Adrenal gland (tissue), 12 donors: Measurements from ENCODE around the gene TADA2B. TPM values are rescaled to one million over a fixed set of nuclear protein-coding genes. Genes with fewer than 3 reads are reported as not detected.

ENCODE experiments used
- DNase-seq, 7 donors: peaks; one replicate each; pipeline ENCODE4 v3.0.0-alpha.2; 2019 to 2020
- H3K27ac ChIP-seq, 5 donors: fragments of 200-600 bp; sonication (generic) in 4 of 5; 1 replicate in 3 of 5; 2 replicates in 2 of 5; pipeline versions ENCODE4 v1.5.1 to v1.8.0; 2016 to 2020; ENCODE audit warnings: mild to moderate bottlenecking in 1 of 5
- H3K27me3 ChIP-seq: fragments of 200-600 bp; 2 replicates; pipeline ENCODE4 v1.8.0; 2021
- H3K36me3 ChIP-seq, 2 donors: fragments of 200-600 bp; replicated peaks in 1 of 2; 1 replicate in 1 of 2; 2 replicates in 1 of 2; pipeline versions ENCODE4 v1.5.1 to v1.8.0; 2018 to 2022
- H3K4me1 ChIP-seq, 2 donors: fragments of 200-600 bp; replicated peaks in 1 of 2; 1 replicate in 1 of 2; 2 replicates in 1 of 2; pipeline versions ENCODE4 v1.5.1 to v1.8.0; 2018 to 2021
- H3K4me3 ChIP-seq, 4 donors: fragments of 200-600 bp; sonication (generic) in 3 of 4; one replicate each; pipeline ENCODE4 v1.5.1; 2016 to 2018
- H3K9me3 ChIP-seq, 3 donors: fragments of 200-600 bp; sonication (generic) in 1 of 3; replicated peaks in 1 of 3; 1 replicate in 2 of 3; 2 replicates in 1 of 3; pipeline versions ENCODE4 v1.5.1 to v1.8.0; 2016 to 2021
- POLR2A ChIP-seq, 2 donors: fragments of 450-650 bp; IDR thresholded peaks; one replicate each; pipeline ENCODE4 v1.6.1; 2017; ENCODE audit warnings: antibody characterized with exemption in 2 of 2, mild to moderate bottlenecking in 2 of 2, moderate library complexity in 1 of 2
- WGBS, 4 donors: extraction: QIAGEN DNeasy Blood & Tissue Kit in 2 of 4; methylation state at CpG; one replicate each; pipeline versions ENCODE4 v1.1.5 to v1.1.7; 2013 to 2017; 5-methylcytosine and 5-hydroxymethylcytosine counted together
- intact Hi-C, 2 donors: fragments of 100-400 bp; cut with DNase I; formaldehyde crosslinking; loops; one replicate each; pipeline versions ENCODE4 v1.14.1 to v1.15.0; 2022 to 2023
- polyA plus RNA-seq, 3 donors: library from polyadenylated mRNA; stranded (reverse); fragments of 200-250 nt in 2 of 3; fragments of 350-450 nt in 1 of 3; fragmentation: Illumina TruSeq in 1 of 3; extraction: RNeasy Lipid Tissue Mini Kit (QIAGEN cat#74804) in 1 of 3; gene quantifications; one replicate each; pipeline ENCODE4 v1.2.3, GENCODE V29; 2013 to 2014
- total RNA-seq, 9 donors: library from RNA; depleted of rRNA in 4 of 9; stranded (reverse); fragments of >200 nt in 4 of 9; fragments of 120-200 nt in 1 of 9; fragmentation: NEBNext Ultra II Directional in 1 of 9; extraction: Animal tissue kit (Norgen Biotek cat#: 25700) in 1 of 9; gene quantifications; one replicate each; pipeline versions ENCODE4 v1.1.0 to v1.2.4, GENCODE V29; 2013 to 2023
- TF ChIP-seq, protein P1 (sequence below), 6 experiments: fragments of 450-650 bp in 4 of 6; fragments of 200-600 bp in 2 of 6; sonication (generic) in 1 of 6; IDR thresholded peaks; 1 replicate in 5 of 6; 2 replicates in 1 of 6; pipeline versions ENCODE4 v1.5.1 to v1.8.0; 2016 to 2021; ENCODE audit warnings: antibody characterized with exemption in 6 of 6, mild to moderate bottlenecking in 2 of 6, moderate library complexity in 1 of 6
- donor health status: healthy with polysubstance abuse.
- donor health status: Bipolar disorder and iron deficiency.
- donor health status: DM: yes; HTN: yes; CAD: no.
- donor health status: DM: no; HTN: no; CAD: no.
- donor health status: DM: no; HTN: no; CAD: no.
- donor health status: DM: yes; HTN: yes; CAD: no.

TADA2B gene
- total and polyA plus RNA-seq, 12 donors, result 13.3 to 60.8 (median 32.4) TPM

DNA sequence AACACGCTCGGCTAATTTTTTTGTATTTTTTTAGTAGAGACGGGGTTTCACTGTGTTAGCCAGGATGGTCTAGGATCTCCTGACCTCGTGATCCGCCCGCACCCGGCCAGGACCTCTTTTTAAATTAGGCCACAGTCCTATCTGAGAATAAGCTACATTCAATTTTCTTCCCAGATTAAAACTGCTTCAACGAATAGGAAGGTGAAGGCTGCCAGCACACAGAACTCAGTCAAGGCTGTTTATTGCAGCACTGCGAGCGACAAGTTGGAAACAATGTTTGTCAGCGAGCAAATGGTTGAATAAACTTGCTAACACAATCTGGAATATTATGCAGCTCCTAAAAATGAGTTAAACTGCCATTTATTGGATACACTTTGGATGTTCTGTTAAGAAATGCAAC is 22.8 kb downstream of the TADA2B start:
- DNase-seq, result peak in 5 of 7 donors; percentile 30 to 58 (median 50)
- intact Hi-C loops, result loop anchor here in 1 of 2 donors (5.0 kb wide), 1 partner anchor 349 kb away; the partner anchor contains the start of gene BLOC1S4
- Histone ChIP-seq H3K9me3 (no peaks in the 10 kb centered on the region), H3K36me3 (peaks cover 0 to 37% of the 10 kb centered on the region in 2 donors), H3K27ac (peak overlapping the region; percentile 93 to 98 (median 95)), H3K4me3 (peak overlapping the region in 1 of 4 donors; percentile 66), H3K27me3 (no peaks in the 10 kb centered on the region), H3K4me1 (peaks cover 26 to 39% of the 10 kb centered on the region in 2 donors)
- no peak for TF ChIP-seq POLR2A (IDR thresholded peaks at IDR 0.05)
- TF ChIP-seq, protein P1, sequence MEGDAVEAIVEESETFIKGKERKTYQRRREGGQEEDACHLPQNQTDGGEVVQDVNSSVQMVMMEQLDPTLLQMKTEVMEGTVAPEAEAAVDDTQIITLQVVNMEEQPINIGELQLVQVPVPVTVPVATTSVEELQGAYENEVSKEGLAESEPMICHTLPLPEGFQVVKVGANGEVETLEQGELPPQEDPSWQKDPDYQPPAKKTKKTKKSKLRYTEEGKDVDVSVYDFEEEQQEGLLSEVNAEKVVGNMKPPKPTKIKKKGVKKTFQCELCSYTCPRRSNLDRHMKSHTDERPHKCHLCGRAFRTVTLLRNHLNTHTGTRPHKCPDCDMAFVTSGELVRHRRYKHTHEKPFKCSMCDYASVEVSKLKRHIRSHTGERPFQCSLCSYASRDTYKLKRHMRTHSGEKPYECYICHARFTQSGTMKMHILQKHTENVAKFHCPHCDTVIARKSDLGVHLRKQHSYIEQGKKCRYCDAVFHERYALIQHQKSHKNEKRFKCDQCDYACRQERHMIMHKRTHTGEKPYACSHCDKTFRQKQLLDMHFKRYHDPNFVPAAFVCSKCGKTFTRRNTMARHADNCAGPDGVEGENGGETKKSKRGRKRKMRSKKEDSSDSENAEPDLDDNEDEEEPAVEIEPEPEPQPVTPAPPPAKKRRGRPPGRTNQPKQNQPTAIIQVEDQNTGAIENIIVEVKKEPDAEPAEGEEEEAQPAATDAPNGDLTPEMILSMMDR (IDR thresholded peaks at IDR 0.05), result no peak
- 48 to 67% (median 63%) methylated on average over 11 of the region's 11 CpGs for WGBS, 4 donors

GRCh38 chr4:7066493-7066892 is 23.3 kb downstream of the TADA2B start:
- WGBS, 4 donors, result 55 to 77% (median 57%) methylated on average over 4 of the region's 4 CpGs
- Histone ChIP-seq H3K36me3 (peaks cover 0 to 32% of the 10 kb centered on the region in 2 donors), H3K4me1 (peaks cover 26 to 39% of the 10 kb centered on the region in 2 donors), H3K27me3 (no peaks in the 10 kb centered on the region), H3K9me3 (no peaks in the 10 kb centered on the region), H3K27ac (peak overlapping the region; percentile 93 to 98 (median 95)), H3K4me3 (peak overlapping the region in 1 of 4 donors; percentile 66)
- no peak for TF ChIP-seq POLR2A (IDR thresholded peaks at IDR 0.05)
- TF ChIP-seq, protein P1 (IDR thresholded peaks at IDR 0.05), result no peak
- intact Hi-C loops, result loop anchor here in 1 of 2 donors (5.0 kb wide), 1 partner anchor 349 kb away; the partner anchor contains the start of gene BLOC1S4
- peak in 3 of 7 donors; percentile 17 to 51 (median 21) for DNase-seq

DNA sequence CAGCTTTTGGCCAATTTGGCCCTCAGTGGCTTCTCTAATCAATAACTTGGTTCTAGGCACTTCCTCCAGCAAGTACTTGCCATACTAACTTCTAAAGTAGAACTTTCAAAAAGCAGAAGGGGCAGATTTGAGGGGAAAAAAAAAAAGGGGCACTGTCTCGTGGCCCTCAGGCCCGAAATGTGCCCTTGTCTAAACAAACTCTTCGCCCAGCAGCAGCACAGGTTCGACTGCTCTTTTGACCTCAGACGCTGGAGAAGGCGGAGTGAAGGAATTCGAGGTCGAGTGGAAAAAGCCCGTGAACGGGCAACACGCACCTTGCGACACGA is 23.9 kb downstream of the TADA2B start:
- DNase-seq, result peak in 2 of 7 donors; percentile 90 to 91
- intact Hi-C loops, result loop anchor here in 1 of 2 donors (5.0 kb wide), 1 partner anchor 350 kb away; the partner anchor contains the start of gene BLOC1S4
- no peaks in the 10 kb centered on the region for H3K27me3 ChIP-seq
- H3K9me3 ChIP-seq, result no peaks in the 10 kb centered on the region
- peaks cover 26 to 39% of the 10 kb centered on the region in 2 donors for H3K4me1 ChIP-seq
- WGBS, 4 donors, result 1 to 4% (median 2%) methylated on average over 13 of the region's 13 CpGs
- no peak for TF ChIP-seq POLR2A (IDR thresholded peaks at IDR 0.05)
- TF ChIP-seq, protein P1 (IDR thresholded peaks at IDR 0.05), result no peak
- peaks cover 0 to 26% of the 10 kb centered on the region in 2 donors for H3K36me3 ChIP-seq
- peak overlapping the region in 3 of 4 donors; percentile 36 to 88 (median 66) for H3K4me3 ChIP-seq
- peak overlapping the region; percentile 93 to 98 (median 95) for H3K27ac ChIP-seq

GRCh38 chr4:7067452-7068278 is 24.5 kb downstream of the TADA2B start, which contains the start of gene GRPEL1:
GRPEL1 (minus strand) TSS chr4:7068064; CDS start chr4:7068032, 32 bp downstream.
- WGBS, 4 donors, result 0 to 1% (median 0%) methylated on average over 9 to 81 of the region's 81 CpGs
- Histone ChIP-seq H3K9me3 (no peaks in the 10 kb centered on the region), H3K36me3 (peaks cover 0 to 23% of the 10 kb centered on the region in 2 donors), H3K4me1 (peaks cover 26 to 39% of the 10 kb centered on the region in 2 donors), H3K27me3 (no peaks in the 10 kb centered on the region), H3K27ac (peak within 1 kb of the TSS; percentile 93 to 98 (median 95)), H3K4me3 (peak within 1 kb of the TSS; percentile 36 to 88 (median 71))
- peak; percentile 99 to 100 (median 100) for DNase-seq
- intact Hi-C loops, result loop anchor here in 1 of 2 donors (5.0 kb wide), 1 partner anchor 350 kb away; the partner anchor contains the start of gene BLOC1S4
- peak; percentile 99 for TF ChIP-seq POLR2A (IDR thresholded peaks at IDR 0.05)
- TF ChIP-seq, protein P1 (IDR thresholded peaks at IDR 0.05), result peak in 1 of 6 experiments; percentile 17
